IMR-90 (cell line): ENCODE data around the gene OSBPL6.
"Not testable (repeated sequence)": the region's sequence is repeated elsewhere in the genome, so short reads cannot be mapped to it uniquely, and the experiment has no call there.

ENCODE experiments used
- FOS ChIP-seq: fragments of 150-350 bp; IDR thresholded peaks from 2 replicates; pipeline ENCODE4 v1.6.1; 2016; ENCODE audit warnings: low read depth, low read length
- MAFK ChIP-seq: IDR thresholded peaks from 2 replicates; pipeline ENCODE4 v1.6.1; 2012; ENCODE audit warnings: low read depth, low read length, improper control_type of control experiment
- MXI1 ChIP-seq: IDR thresholded peaks from 2 replicates; pipeline ENCODE4 v1.6.1; 2012; ENCODE audit warnings: low read depth, mild to moderate bottlenecking, low read length, moderate library complexity, borderline replicate concordance
- POLR2A ChIP-seq: IDR thresholded peaks from 2 replicates; pipeline ENCODE4 v1.6.1; 2012; ENCODE audit warnings: mild to moderate bottlenecking, low read depth, low read length
- RAD21 ChIP-seq: IDR thresholded peaks from 2 replicates; pipeline ENCODE4 v1.6.1; 2012; ENCODE audit warnings: low read length, improper control_type of control experiment
- RCOR1 ChIP-seq: IDR thresholded peaks from 2 replicates; pipeline ENCODE4 v1.6.1; 2012; ENCODE audit warnings: mild to moderate bottlenecking, low read length, improper control_type of control experiment; ENCODE audit not compliant: insufficient replicate concordance
- RFX5 ChIP-seq: IDR thresholded peaks from 2 replicates; pipeline ENCODE4 v1.8.0; 2012; ENCODE audit warnings: low read depth, mild to moderate bottlenecking, low read length, moderate library complexity
- TF ChIP-seq, protein P1 (sequence below): conservative IDR thresholded peaks from 2 replicates; pipeline ENCODE4 v1.5.1; 2012; ENCODE audit warnings: mild to moderate bottlenecking, low read depth, low read length, improper control_type of control experiment

DNA sequence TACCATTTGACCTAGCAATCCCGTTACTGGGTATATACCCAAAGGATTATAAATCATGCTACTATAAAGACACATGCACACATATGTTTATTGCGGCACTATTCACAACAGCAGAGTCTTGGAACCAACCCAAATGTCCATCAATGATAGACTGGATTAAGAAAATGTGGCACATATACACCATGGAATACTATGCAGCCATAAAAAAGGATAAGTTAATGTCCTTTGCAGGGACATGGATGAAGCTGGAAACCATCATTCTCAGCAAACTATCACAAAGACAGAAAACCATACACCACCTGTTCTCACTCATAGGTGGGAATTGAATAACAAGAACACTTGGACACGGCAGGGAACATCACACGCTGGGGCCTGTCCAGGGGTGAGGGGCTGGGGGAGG, 163.4 kb downstream of the OSBPL6 start:
- TF ChIP-seq, protein P1, sequence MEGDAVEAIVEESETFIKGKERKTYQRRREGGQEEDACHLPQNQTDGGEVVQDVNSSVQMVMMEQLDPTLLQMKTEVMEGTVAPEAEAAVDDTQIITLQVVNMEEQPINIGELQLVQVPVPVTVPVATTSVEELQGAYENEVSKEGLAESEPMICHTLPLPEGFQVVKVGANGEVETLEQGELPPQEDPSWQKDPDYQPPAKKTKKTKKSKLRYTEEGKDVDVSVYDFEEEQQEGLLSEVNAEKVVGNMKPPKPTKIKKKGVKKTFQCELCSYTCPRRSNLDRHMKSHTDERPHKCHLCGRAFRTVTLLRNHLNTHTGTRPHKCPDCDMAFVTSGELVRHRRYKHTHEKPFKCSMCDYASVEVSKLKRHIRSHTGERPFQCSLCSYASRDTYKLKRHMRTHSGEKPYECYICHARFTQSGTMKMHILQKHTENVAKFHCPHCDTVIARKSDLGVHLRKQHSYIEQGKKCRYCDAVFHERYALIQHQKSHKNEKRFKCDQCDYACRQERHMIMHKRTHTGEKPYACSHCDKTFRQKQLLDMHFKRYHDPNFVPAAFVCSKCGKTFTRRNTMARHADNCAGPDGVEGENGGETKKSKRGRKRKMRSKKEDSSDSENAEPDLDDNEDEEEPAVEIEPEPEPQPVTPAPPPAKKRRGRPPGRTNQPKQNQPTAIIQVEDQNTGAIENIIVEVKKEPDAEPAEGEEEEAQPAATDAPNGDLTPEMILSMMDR = not testable (repeated sequence)
- not testable (repeated sequence) for TF ChIP-seq RAD21, POLR2A, RCOR1, RFX5, MXI1, MAFK, FOS
